Liver (tissue), 9 donors: ENCODE data around the gene USP44. TPM values are rescaled to one million over a fixed set of nuclear protein-coding genes. Genes with fewer than 3 reads are reported as not detected.

Source experiments
- DNase-seq: peaks from one replicate; pipeline ENCODE4 v3.0.0-alpha.2; 2017; ENCODE audit warnings: low spot score
- H3K27ac ChIP-seq, 2 donors: one replicate each; pipeline ENCODE4 v1.7.0; 2013; ENCODE audit warnings: inconsistent platforms in 2 of 2, low read length in 2 of 2, control low read depth in 1 of 2, low read depth in 1 of 2, mild to moderate bottlenecking in 1 of 2
- H3K27me3 ChIP-seq, 4 donors: one replicate each; pipeline versions ENCODE4 v1.6.1 to v1.7.0; 2013; ENCODE audit warnings: low read length in 3 of 4, inconsistent platforms in 1 of 4, mild to moderate bottlenecking in 1 of 4, moderate library complexity in 1 of 4; ENCODE audit not compliant: control insufficient read depth in 4 of 4, insufficient read depth in 4 of 4
- H3K36me3 ChIP-seq, 4 donors: one replicate each; pipeline versions ENCODE4 v1.6.1 to v1.7.0; 2013; ENCODE audit warnings: low read length in 3 of 4, mild to moderate bottlenecking in 3 of 4, low read depth in 1 of 4, moderate library complexity in 1 of 4; ENCODE audit not compliant: control insufficient read depth in 4 of 4, insufficient read depth in 3 of 4
- H3K4me1 ChIP-seq, 4 donors: one replicate each; pipeline versions ENCODE4 v1.6.1 to v1.7.0; 2013; ENCODE audit warnings: low read length in 3 of 4, mild to moderate bottlenecking in 3 of 4, moderate library complexity in 1 of 4; ENCODE audit not compliant: control insufficient read depth in 4 of 4, insufficient read depth in 4 of 4
- H3K4me3 ChIP-seq, 3 donors: one replicate each; pipeline versions ENCODE4 v1.6.1 to v1.7.0; 2013; ENCODE audit warnings: low read length in 3 of 3, control low read depth in 1 of 3, low read depth in 1 of 3, mild to moderate bottlenecking in 1 of 3
- H3K9ac ChIP-seq, 2 donors: one replicate each; pipeline ENCODE4 v1.7.0; 2013; ENCODE audit warnings: low read length in 2 of 2, mild to moderate bottlenecking in 2 of 2, moderate library complexity in 2 of 2, control low read depth in 1 of 2, low read depth in 1 of 2
- H3K9me3 ChIP-seq, 4 donors: one replicate each; pipeline versions ENCODE4 v1.6.1 to v1.7.0; 2013; ENCODE audit warnings: low read length in 3 of 4; ENCODE audit not compliant: control insufficient read depth in 4 of 4
- CTCF ChIP-seq: fragments of 150-350 bp; IDR thresholded peaks from 2 replicates; pipeline ENCODE4 v1.5.1; 2017; ENCODE audit warnings: improper control_type of control experiment, low read depth, low read length; ENCODE audit not compliant: missing input control
- EGR1 ChIP-seq, 2 donors: IDR thresholded peaks; 2 replicates each; pipeline ENCODE4 v1.6.1; 2016 to 2018; ENCODE audit warnings: antibody characterized with exemption in 2 of 2, low read depth in 2 of 2
- FOXA1 ChIP-seq: IDR thresholded peaks from 2 replicates; pipeline ENCODE4 v1.6.1; 2016; ENCODE audit warnings: antibody characterized with exemption
- FOXA2 ChIP-seq: IDR thresholded peaks from 2 replicates; pipeline ENCODE4 v1.6.1; 2016; ENCODE audit warnings: antibody characterized with exemption
- GABPA ChIP-seq, 2 donors: IDR thresholded peaks in 1 of 2; conservative IDR thresholded peaks in 1 of 2; 2 replicates each; pipeline ENCODE4 v1.6.1; 2016; ENCODE audit warnings: antibody characterized with exemption in 2 of 2, mild to moderate bottlenecking in 1 of 2, moderate library complexity in 1 of 2
- HNF4A ChIP-seq, 2 donors: conservative IDR thresholded peaks; 2 replicates each; pipeline ENCODE4 v1.6.1; 2016; ENCODE audit warnings: antibody characterized with exemption in 2 of 2, mild to moderate bottlenecking in 2 of 2
- HNF4G ChIP-seq: IDR thresholded peaks from 2 replicates; pipeline ENCODE4 v1.6.1; 2016; ENCODE audit warnings: antibody characterized with exemption
- JUND ChIP-seq, 2 donors: IDR thresholded peaks; 2 replicates each; pipeline ENCODE4 v1.6.1; 2016; ENCODE audit warnings: antibody characterized with exemption in 2 of 2
- RAD21 ChIP-seq, 2 donors: IDR thresholded peaks; 2 replicates each; pipeline ENCODE4 v1.6.1; 2016; ENCODE audit warnings: antibody characterized with exemption in 2 of 2, mild to moderate bottlenecking in 2 of 2
- REST ChIP-seq: IDR thresholded peaks from 2 replicates; pipeline ENCODE4 v1.6.1; 2016; ENCODE audit warnings: antibody characterized with exemption, mild to moderate bottlenecking
- RXRA ChIP-seq, 2 donors: IDR thresholded peaks; 2 replicates each; pipeline ENCODE4 v1.6.1; 2017 to 2018; ENCODE audit warnings: antibody characterized with exemption in 2 of 2, mild to moderate bottlenecking in 1 of 2
- TAF1 ChIP-seq: conservative IDR thresholded peaks from 2 replicates; pipeline ENCODE4 v1.6.1; 2016; ENCODE audit warnings: antibody characterized with exemption, mild to moderate bottlenecking
- ZBTB33 ChIP-seq: IDR thresholded peaks from 2 replicates; pipeline ENCODE4 v1.6.1; 2016; ENCODE audit warnings: antibody characterized with exemption
- WGBS: extraction: QIAGEN DNeasy Blood & Tissue Kit; methylation state at CpG from one replicate; pipeline ENCODE4 v1.1.7; 2013; 5-methylcytosine and 5-hydroxymethylcytosine counted together
- polyA plus RNA-seq, 2 donors: library from polyadenylated mRNA; stranded (reverse) in 1 of 2; unstranded in 1 of 2; fragments of 200-250 nt in 1 of 2; fragments of >200 nt in 1 of 2; fragmentation: Nextera tagmentation in 1 of 2; extraction: Ambion mirVana in 1 of 2; gene quantifications; one replicate each; pipeline versions ENCODE4 v1.2.1 to v1.2.3, GENCODE V29; 2013 to 2015
- total RNA-seq, 2 donors: library from RNA; depleted of rRNA; stranded (reverse); fragments of >200 nt; gene quantifications; one replicate each; pipeline ENCODE4 v1.2.3, GENCODE V29; 2014
- TF ChIP-seq, protein P1 (sequence below): IDR thresholded peaks from 2 replicates; pipeline ENCODE4 v1.6.1; 2016; ENCODE audit warnings: antibody characterized with exemption
- donor health status: healthy.
- donor health status: healthy.
- donor health status: healthy.
- donor health status: healthy.
- donor health status: healthy.

USP44 gene
- total and polyA plus RNA-seq, 4 donors = 0.03 to 0.33 (median 0.14) TPM; not detected in 1

DNA sequence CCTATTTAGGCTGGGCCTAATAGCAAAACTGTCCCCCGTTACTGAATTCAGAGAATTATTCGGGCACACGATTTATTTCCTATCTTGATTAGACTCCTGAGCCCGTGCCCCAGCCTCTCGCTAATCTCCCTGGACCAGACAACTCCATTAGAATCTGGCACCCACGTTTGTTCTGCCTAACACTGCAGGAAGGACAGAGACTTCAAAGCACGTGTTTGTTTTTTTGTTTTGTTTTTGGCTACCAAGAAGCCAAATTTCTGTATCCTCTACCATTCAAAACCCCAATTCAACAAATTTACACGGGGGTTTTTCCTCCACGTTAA is 4.8 kb downstream of the USP44 start (continued):
- no peak for TF ChIP-seq REST
- no peak for TF ChIP-seq FOXA1

DNA sequence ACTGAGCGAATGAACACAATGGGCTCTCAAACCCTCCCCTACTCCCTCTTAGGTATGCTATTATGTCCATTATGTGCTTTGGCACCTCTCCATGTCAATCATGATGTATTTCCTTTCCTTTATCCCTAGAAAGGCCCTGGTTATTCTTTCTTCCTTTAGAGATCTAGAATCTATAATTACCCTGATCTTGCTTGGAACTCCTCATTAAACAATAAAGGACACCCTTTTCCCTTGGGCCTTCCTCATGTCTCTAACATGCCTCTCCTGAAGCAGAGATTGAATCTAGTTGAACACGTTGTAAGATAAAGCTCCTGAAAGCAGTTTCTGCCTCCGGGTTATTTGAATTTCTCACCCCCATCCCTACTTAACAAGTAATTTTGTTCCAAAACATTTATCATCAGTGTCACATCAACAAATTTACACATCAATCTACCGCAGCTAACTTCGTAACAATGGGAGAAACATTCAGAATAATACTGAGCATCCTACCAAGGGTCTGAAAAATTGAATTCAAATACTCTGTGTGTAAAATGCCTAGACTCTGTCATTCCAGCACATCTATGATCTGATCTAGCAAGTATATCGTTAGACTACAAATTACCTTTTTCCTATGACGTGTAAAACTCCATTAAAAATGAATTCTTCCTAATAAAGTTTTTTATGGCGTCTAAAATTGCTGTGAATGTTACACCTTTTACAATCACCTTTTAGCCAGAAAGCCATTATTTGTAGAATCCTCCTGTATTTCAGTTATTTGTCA is 5.4 kb downstream of the USP44 start:
- Histone ChIP-seq H3K9me3 (peaks cover 0 to 9% (median 4%) of the 10 kb centered on the region in 4 donors), H3K9ac (no peak overlapping the region), H3K27me3 (peaks cover 0 to 10% (median 2%) of the 10 kb centered on the region in 4 donors), H3K36me3 (no peaks in the 10 kb centered on the region), H3K4me3 (no peak overlapping the region), H3K27ac (no peak overlapping the region), H3K4me1 (peaks cover 0 to 10% (median 5%) of the 10 kb centered on the region in 4 donors)
- WGBS = 84% methylated on average over 8 of the region's 8 CpGs
- DNase-seq = no peak
- TF ChIP-seq EGR1 (IDR thresholded peaks at IDR 0.05; ENCODE audit: low read depth in 2 of 2) (no peak), TAF1 (no peak), GABPA (IDR thresholded peaks at IDR 0.05 in 1 of 2, conservative IDR thresholded peaks at IDR 0.05 in 1 of 2) (no peak), HNF4A (conservative IDR thresholded peaks at IDR 0.05) (no peak), RXRA (IDR thresholded peaks at IDR 0.05) (no peak), RAD21 (IDR thresholded peaks at IDR 0.05) (no peak), CTCF (no peak)
- TF ChIP-seq, protein P1, sequence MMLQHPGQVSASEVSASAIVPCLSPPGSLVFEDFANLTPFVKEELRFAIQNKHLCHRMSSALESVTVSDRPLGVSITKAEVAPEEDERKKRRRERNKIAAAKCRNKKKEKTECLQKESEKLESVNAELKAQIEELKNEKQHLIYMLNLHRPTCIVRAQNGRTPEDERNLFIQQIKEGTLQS = no peak

- 87% methylated on average over 4 of the region's 4 CpGs for WGBS
- H3K36me3 ChIP-seq = no peaks in the 10 kb centered on the region
- no peak overlapping the region for H3K9ac ChIP-seq
- H3K9me3 ChIP-seq = peaks cover 0 to 9% (median 4%) of the 10 kb centered on the region in 4 donors
- no peak overlapping the region for H3K4me3 ChIP-seq
- no peak for DNase-seq
- H3K27me3 ChIP-seq = peaks cover 0 to 10% (median 2%) of the 10 kb centered on the region in 4 donors
- no peak overlapping the region for H3K27ac ChIP-seq
- peaks cover 0 to 10% (median 5%) of the 10 kb centered on the region in 4 donors for H3K4me1 ChIP-seq
- no peak for TF ChIP-seq TAF1
- TF ChIP-seq FOXA2 = no peak
- TF ChIP-seq RXRA (IDR thresholded peaks at IDR 0.05) = no peak
- TF ChIP-seq HNF4G = no peak
- TF ChIP-seq CTCF = no peak
- no peak for TF ChIP-seq FOXA1
- no peak for TF ChIP-seq JUND (IDR thresholded peaks at IDR 0.05)
- TF ChIP-seq HNF4A (conservative IDR thresholded peaks at IDR 0.05) = no peak
- no peak for TF ChIP-seq ZBTB33
- no peak for TF ChIP-seq REST
- TF ChIP-seq EGR1 (IDR thresholded peaks at IDR 0.05; ENCODE audit: low read depth in 2 of 2) = no peak
Observed at GRCh38 chr12:95545303-95545702, 6.0 kb downstream of the USP44 start.
